ENCODE results near the gene MAGI1. TPM values are rescaled to one million over a fixed set of nuclear protein-coding genes. Genes with fewer than 3 reads are reported as not detected.

MAGI1 gene
- total and polyA plus RNA-seq, 12 donors: 5.7 to 58.2 (median 37.7) TPM

DNA sequence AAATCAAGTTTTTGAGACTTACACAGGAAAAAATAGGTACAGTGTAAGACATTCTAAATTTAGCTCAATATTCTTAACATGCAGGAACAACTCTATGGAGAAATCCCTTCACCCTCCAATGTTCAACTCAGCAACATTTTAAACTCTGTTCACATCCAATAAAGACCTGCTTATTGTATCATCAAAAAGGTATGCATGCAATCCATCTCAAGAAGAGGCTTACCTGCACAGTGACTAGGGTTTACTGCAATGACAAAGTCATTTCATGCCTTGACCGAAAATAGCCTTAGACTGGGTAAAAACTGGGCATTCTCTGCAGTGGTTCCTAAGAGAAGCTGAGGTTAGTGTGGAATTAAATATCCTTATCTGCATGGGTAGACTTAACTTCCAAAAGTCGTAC is 80.5 kb downstream of the MAGI1 start:
- no peak for DNase-seq
- WGBS, 2 donors: 92 to 97% methylated on average over 2 of the region's 2 CpGs

DNA sequence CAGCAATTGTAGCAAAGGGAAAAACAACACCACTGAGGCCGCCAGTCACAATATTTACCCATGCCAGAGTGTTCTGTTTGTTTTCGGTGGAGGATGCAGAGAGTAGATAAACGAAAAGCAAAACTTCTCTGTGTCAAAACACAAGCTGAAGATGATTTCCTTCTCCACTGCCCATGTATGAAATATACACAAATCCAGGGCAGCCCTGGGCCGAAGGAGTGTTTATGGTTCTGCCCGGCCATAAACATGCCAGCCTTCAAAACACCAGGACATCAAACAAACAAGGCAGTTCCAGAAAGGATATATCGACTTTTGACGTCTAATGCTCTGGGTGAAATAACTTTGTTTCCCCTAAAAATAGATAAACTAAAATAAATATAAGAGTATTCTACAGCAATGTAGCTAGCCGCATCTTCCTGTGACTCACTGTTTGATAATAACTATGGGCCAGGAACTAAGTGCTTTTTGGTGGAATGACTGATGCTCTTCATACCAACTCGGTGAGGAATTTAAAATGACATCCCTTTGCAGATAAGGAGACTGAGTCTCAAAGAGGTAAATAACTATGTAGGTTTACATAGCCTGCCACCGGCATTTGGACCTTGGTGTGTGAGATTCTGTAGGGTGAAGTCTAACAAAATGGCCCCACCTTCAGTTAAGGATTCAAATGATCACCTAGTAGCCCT is 82.8 kb downstream of the MAGI1 start:
- H3K27ac ChIP-seq: peak overlapping the region in 1 of 10 donors; percentile 10
- peaks cover 16 to 73% (median 49%) of the 10 kb centered on the region in 9 donors for H3K4me1 ChIP-seq
- intact Hi-C loops (cut with DNase I): no loop called here
- H3K27me3 ChIP-seq: no peaks in the 10 kb centered on the region
- H3K9me3 ChIP-seq: no peaks in the 10 kb centered on the region
- H3K4me3 ChIP-seq: no peak overlapping the region
- ATAC-seq: no peak
- H3K36me3 ChIP-seq: no peaks in the 10 kb centered on the region
- TF ChIP-seq, protein P1, sequence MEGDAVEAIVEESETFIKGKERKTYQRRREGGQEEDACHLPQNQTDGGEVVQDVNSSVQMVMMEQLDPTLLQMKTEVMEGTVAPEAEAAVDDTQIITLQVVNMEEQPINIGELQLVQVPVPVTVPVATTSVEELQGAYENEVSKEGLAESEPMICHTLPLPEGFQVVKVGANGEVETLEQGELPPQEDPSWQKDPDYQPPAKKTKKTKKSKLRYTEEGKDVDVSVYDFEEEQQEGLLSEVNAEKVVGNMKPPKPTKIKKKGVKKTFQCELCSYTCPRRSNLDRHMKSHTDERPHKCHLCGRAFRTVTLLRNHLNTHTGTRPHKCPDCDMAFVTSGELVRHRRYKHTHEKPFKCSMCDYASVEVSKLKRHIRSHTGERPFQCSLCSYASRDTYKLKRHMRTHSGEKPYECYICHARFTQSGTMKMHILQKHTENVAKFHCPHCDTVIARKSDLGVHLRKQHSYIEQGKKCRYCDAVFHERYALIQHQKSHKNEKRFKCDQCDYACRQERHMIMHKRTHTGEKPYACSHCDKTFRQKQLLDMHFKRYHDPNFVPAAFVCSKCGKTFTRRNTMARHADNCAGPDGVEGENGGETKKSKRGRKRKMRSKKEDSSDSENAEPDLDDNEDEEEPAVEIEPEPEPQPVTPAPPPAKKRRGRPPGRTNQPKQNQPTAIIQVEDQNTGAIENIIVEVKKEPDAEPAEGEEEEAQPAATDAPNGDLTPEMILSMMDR (IDR thresholded peaks at IDR 0.05): no peak
- 80 to 81% methylated on average over 10 of the region's 10 CpGs for WGBS, 2 donors
- DNase-seq: no peak

More for the DNA sequence above, 80.5 kb downstream of the MAGI1 start:
- no peak for ATAC-seq
- TF ChIP-seq, protein P1 (IDR thresholded peaks at IDR 0.05): no peak
- no peaks in the 10 kb centered on the region for H3K9me3 ChIP-seq
- H3K27ac ChIP-seq: no peak overlapping the region
- intact Hi-C loops (cut with DNase I): no loop called here
- H3K27me3 ChIP-seq: no peaks in the 10 kb centered on the region
- no peaks in the 10 kb centered on the region for H3K36me3 ChIP-seq
- H3K4me3 ChIP-seq: no peak overlapping the region
- H3K4me1 ChIP-seq: peaks cover 16 to 75% (median 46%) of the 10 kb centered on the region in 9 donors

GRCh38 chr3:65953881-65954733 is 84.6 kb downstream of the MAGI1 start:
- WGBS, 2 donors: 16 to 21% methylated on average over 16 of the region's 16 CpGs
- Histone ChIP-seq H3K9me3 (no peaks in the 10 kb centered on the region), H3K36me3 (no peaks in the 10 kb centered on the region), H3K4me1 (peaks cover 11 to 69% (median 48%) of the 10 kb centered on the region in 9 donors), H3K4me3 (peak overlapping the region in 6 of 10 donors; percentile 16 to 41 (median 28)), H3K27me3 (no peaks in the 10 kb centered on the region), H3K27ac (peak overlapping the region; percentile 40 to 86 (median 68))
- ATAC-seq (peak; percentile 32 to 70 (median 64)), DNase-seq (peak; percentile 26 to 42)
- TF ChIP-seq, protein P1 (IDR thresholded peaks at IDR 0.05): no peak
- intact Hi-C loops (cut with DNase I): loop anchor here in 3 of 10 donors (5.0 kb wide), 1 partner anchor 83 kb away; the partner anchor contains the start of gene MAGI1 (in 3 of the 3)

DNA sequence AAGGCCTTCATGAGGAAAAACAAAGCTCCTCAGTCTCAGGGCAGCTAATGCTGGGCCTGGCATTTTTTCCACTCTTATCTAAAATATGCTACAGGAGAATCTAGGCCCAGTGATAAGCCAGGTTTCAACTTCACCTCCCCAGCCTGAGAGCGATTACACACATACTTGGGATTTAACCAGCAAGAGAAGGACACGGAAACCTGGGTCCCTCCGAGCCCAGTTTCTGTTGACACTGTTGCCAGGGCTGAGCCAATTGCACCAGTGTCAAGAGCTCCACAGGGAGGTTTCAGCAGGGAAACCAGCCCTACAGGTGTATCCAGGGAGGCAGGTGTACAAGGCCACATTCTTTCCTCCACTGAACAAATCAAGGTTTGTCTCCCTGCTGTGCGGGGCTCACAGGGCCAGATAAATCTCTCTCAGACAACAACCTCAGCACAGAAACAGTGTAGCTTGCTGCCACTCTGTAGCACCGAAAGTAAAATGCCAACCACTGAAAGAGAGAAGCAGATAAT is 85.4 kb downstream of the MAGI1 start:
- WGBS, 2 donors: 42 to 44% methylated on average over 5 of the region's 5 CpGs

More for the DNA sequence above, 85.4 kb downstream of the MAGI1 start:
- H3K4me1 ChIP-seq: peaks cover 13 to 71% (median 55%) of the 10 kb centered on the region in 9 donors
- intact Hi-C loops (cut with DNase I): loop anchor here in 3 of 10 donors (5.0 kb wide), 1 partner anchor 84 kb away; the partner anchor contains the start of gene MAGI1 (in 3 of the 3)
- DNase-seq (no peak), ATAC-seq (peak in 6 of 8 donors; percentile 14 to 77 (median 55))
- H3K27ac ChIP-seq: peak overlapping the region; percentile 40 to 86 (median 68)
- no peaks in the 10 kb centered on the region for H3K9me3 ChIP-seq
- TF ChIP-seq, protein P1 (IDR thresholded peaks at IDR 0.05): no peak
- H3K36me3 ChIP-seq: no peaks in the 10 kb centered on the region
- H3K4me3 ChIP-seq: peak overlapping the region in 2 of 10 donors; percentile 16 to 41
- no peaks in the 10 kb centered on the region for H3K27me3 ChIP-seq
